Measurements from ENCODE around the gene FAF1. TPM values are rescaled to one million over a fixed set of nuclear protein-coding genes. Genes with fewer than 3 reads are reported as not detected.

Gene FAF1
- total and polyA plus RNA-seq, 2 donors (not counting 3 experiments of a cell fraction or from before 2014, with no cell fraction given): 9.0 to 57.6 TPM

DNA sequence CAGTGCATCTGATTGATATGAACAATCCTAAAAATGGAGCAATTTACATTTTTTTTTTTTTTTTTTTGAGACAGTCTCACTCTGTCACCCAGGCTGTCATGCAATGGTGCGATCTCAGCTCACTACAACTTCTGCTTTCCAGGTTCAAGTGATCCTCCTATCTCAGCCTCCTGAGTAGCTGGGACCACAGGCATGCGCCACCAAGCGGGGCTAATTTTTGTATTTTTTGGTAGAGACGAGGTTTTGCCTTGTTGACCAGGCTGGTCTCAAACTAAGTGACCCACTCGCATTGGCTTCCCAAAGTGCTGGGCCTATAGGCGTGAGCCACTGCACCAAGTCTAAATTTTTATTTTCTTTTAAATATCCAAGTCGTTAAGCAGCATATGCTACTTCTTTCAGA, 109.0 kb downstream of the FAF1 start:
- FAIRE-seq: no peak
- intact Hi-C loops (cut with micrococcal nuclease): no loop called here

DNA sequence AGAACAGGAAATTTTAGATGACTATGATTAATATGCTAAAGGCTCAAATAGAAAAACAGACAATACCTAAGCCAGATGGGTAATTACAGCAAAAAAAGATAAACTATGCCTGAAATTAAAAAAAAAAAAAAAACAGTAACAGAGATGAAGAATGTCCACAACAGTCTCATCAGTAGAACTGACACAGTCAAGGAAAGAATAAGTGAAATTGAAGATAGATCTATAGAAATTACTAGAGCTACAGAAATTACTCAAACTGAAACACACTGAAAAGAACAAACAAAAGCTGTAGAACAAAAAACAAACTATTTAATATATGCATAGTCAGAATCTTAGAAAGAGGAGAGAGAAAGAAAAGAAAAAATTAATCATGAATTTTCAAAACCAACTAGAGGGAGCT, 112.8 kb downstream of the FAF1 start:
- Histone ChIP-seq H3K4me1 (ENCODE audit: control insufficient read depth, extremely low read depth, insufficient read depth, low read length) (no peaks in the 10 kb centered on the region), H3K9me1 (replicated peaks; ENCODE audit: control insufficient read depth, extremely low read depth, insufficient read depth, low read length) (peaks cover 2% of the 10 kb centered on the region), H4K20me1 (replicated peaks; ENCODE audit: control insufficient read depth, extremely low read depth, insufficient read depth, low read length) (peaks cover 3% of the 10 kb centered on the region), H3K36me3 (ENCODE audit: control insufficient read depth in 2 of 2, extremely low read depth in 1 of 2, insufficient read depth in 2 of 2, low read length in 2 of 2) (no peaks in the 10 kb centered on the region), H3K27me3 (ENCODE audit: control insufficient read depth in 2 of 2, insufficient read depth in 2 of 2, low read length in 2 of 2) (no peaks in the 10 kb centered on the region), H3K4me2 (ENCODE audit: insufficient read depth, low read length) (no peak overlapping the region), H3K9me3 (replicated peaks; ENCODE audit: control insufficient read depth, insufficient read depth, low read length) (no peaks in the 10 kb centered on the region), H3K27ac (ENCODE audit: insufficient read depth, low read depth, low read length) (no peak overlapping the region), H3K4me3 (replicated peaks in 1 of 3; ENCODE audit: insufficient read depth in 1 of 3, low read depth in 1 of 3, low read length in 3 of 3) (no peak overlapping the region), H3K9ac (replicated peaks; ENCODE audit: extremely low read depth, insufficient read depth, low read length) (no peak overlapping the region), H2AFZ (ENCODE audit: low read depth, low read length) (no peak overlapping the region), H3K79me2 (ENCODE audit: control insufficient read depth, insufficient read depth, low read length) (peaks cover 20% of the 10 kb centered on the region)
- POLR2A ChIA-PET: no interaction called here
- CTCF ChIA-PET: no interaction called here
- intact Hi-C loops (cut with micrococcal nuclease) (no loop called here), dilution Hi-C loops (cut with MboI; ENCODE audit: extremely low pct_ligation_motif_present, low sequenced_read_pairs) (no loop called here)
- no TSS peak for BruUV-seq (replicated peaks)
- TF ChIP-seq CTCF (IDR thresholded peaks at IDR 0.05; ENCODE audit: extremely low read depth in 1 of 2, insufficient read depth in 1 of 2, low read depth in 1 of 2, low read length in 2 of 2) (no peak), POLR2A (IDR thresholded peaks at IDR 0.05; ENCODE audit: low read depth, low read length) (no peak), MYC (IDR thresholded peaks at IDR 0.05; ENCODE audit: low read depth, low read length) (no peak), POLR2AphosphoS5 (IDR thresholded peaks at IDR 0.05; ENCODE audit: insufficient read depth, low read depth, low read length) (no peak), MAX (IDR thresholded peaks at IDR 0.05; ENCODE audit: insufficient read depth, insufficient read length) (no peak), JUN (IDR thresholded peaks at IDR 0.05; ENCODE audit: borderline replicate concordance, insufficient read depth, insufficient read length, low read depth) (no peak), FOS (IDR thresholded peaks at IDR 0.05; ENCODE audit: borderline replicate concordance, insufficient read depth, low read length) (no peak), EZH2 (IDR thresholded peaks at IDR 0.05; ENCODE audit: borderline replicate concordance, low read depth, low read length, severe bottlenecking) (no peak), GATA2 (IDR thresholded peaks at IDR 0.05; ENCODE audit: insufficient read depth, insufficient read length, low read depth, low read length) (no peak)
- FAIRE-seq (no peak), DNase-seq (ENCODE audit: low read depth, low spot score) (no peak)

More for the DNA sequence above, 109.0 kb downstream of the FAF1 start:
- Histone ChIP-seq H3K36me3 (ENCODE audit: control insufficient read depth in 2 of 2, extremely low read depth in 1 of 2, insufficient read depth in 2 of 2, low read length in 2 of 2) (no peaks in the 10 kb centered on the region), H2AFZ (ENCODE audit: low read depth, low read length) (no peak overlapping the region), H3K4me3 (replicated peaks in 1 of 3; ENCODE audit: insufficient read depth in 1 of 3, low read depth in 1 of 3, low read length in 3 of 3) (no peak overlapping the region), H3K4me2 (ENCODE audit: insufficient read depth, low read length) (no peak overlapping the region), H3K9me1 (replicated peaks; ENCODE audit: control insufficient read depth, extremely low read depth, insufficient read depth, low read length) (peaks cover 4% of the 10 kb centered on the region), H3K9ac (replicated peaks; ENCODE audit: extremely low read depth, insufficient read depth, low read length) (no peak overlapping the region), H3K79me2 (ENCODE audit: control insufficient read depth, insufficient read depth, low read length) (peaks cover 15% of the 10 kb centered on the region), H4K20me1 (replicated peaks; ENCODE audit: control insufficient read depth, extremely low read depth, insufficient read depth, low read length) (peaks cover 3% of the 10 kb centered on the region), H3K4me1 (ENCODE audit: control insufficient read depth, extremely low read depth, insufficient read depth, low read length) (no peaks in the 10 kb centered on the region), H3K27me3 (ENCODE audit: control insufficient read depth in 2 of 2, insufficient read depth in 2 of 2, low read length in 2 of 2) (no peaks in the 10 kb centered on the region), H3K9me3 (replicated peaks; ENCODE audit: control insufficient read depth, insufficient read depth, low read length) (no peaks in the 10 kb centered on the region), H3K27ac (ENCODE audit: insufficient read depth, low read depth, low read length) (no peak overlapping the region)
- dilution Hi-C loops (cut with MboI; ENCODE audit: extremely low pct_ligation_motif_present, low sequenced_read_pairs): no loop called here
- BruUV-seq (replicated peaks): no TSS peak
- no peak for TF ChIP-seq POLR2A (IDR thresholded peaks at IDR 0.05; ENCODE audit: low read depth, low read length)
- TF ChIP-seq POLR2AphosphoS5 (IDR thresholded peaks at IDR 0.05; ENCODE audit: insufficient read depth, low read depth, low read length): no peak
- ChIA-PET POLR2A (no interaction called here), CTCF (interaction anchor here (2.0 kb wide), 1 partner anchor 79 kb away, joined by 5 read pairs; no protein-coding TSS in a partner anchor)
- DNase-seq (ENCODE audit: low read depth, low spot score): no peak
